Panc1 (cell line): ENCODE data around the gene GAS5. TPM values are rescaled to one million over a fixed set of nuclear protein-coding genes. Genes with fewer than 3 reads are reported as not detected.

Experiments
- ATAC-seq: fragments of 200-7000 bp; cut with Tn5 transposase; 2 replicates; pipeline ENCODE4 v1.9.1; 2020; ENCODE audit warnings: mild to moderate bottlenecking, moderate library complexity
- BruUV-seq: library from RNA; stranded (reverse); fragments of 400-500 nt; replicated peaks from 2 replicates; lab custom pipeline; 2021; lab: Mats Ljungman, UMichigan
- CTCF ChIA-PET: fragments of 300-600 bp; sonication (Branson Sonifier 250); formaldehyde crosslinking; loops from one replicate; lab custom pipeline; 2022; ENCODE audit warnings: antibody characterized with exemption; lab: Charles Lee
- POLR2A ChIA-PET: fragments of 300-600 bp; sonication (Branson Sonifier 250); formaldehyde crosslinking; loops from one replicate; lab custom pipeline; 2022; ENCODE audit warnings: antibody characterized with exemption; lab: Charles Lee
- DNase-seq: peaks from one replicate; pipeline ENCODE4 v3.0.0-alpha.2; 2010; ENCODE audit warnings: low read depth, low spot score
- H3K27ac ChIP-seq: 2 replicates; pipeline ENCODE4 v1.5.1; 2011; ENCODE audit warnings: mild to moderate bottlenecking, low read length, inconsistent platforms
- H3K27me3 ChIP-seq: fragments of 200-500 bp; sonication (Bioruptor generic); 2 replicates; pipeline ENCODE4 v1.6.0; 2014; ENCODE audit warnings: low read length, inconsistent platforms; ENCODE audit not compliant: control insufficient read depth, insufficient read depth
- H3K36me3 ChIP-seq: fragments of 200-500 bp; sonication (Bioruptor generic); 2 replicates; pipeline ENCODE4 v1.5.1; 2014; ENCODE audit warnings: inconsistent platforms, mild to moderate bottlenecking, low read length, moderate library complexity; ENCODE audit not compliant: control insufficient read depth, insufficient read depth
- H3K4me1 ChIP-seq: 2 replicates; pipeline ENCODE4 v1.5.1; 2011; ENCODE audit warnings: inconsistent platforms, mild to moderate bottlenecking, low read length, moderate library complexity; ENCODE audit not compliant: control insufficient read depth, insufficient read depth
- H3K4me3 ChIP-seq, 2 experiments: 2 replicates each; pipeline ENCODE4 v1.5.1; 2011 to 2012; ENCODE audit warnings: low read depth in 2 of 2, low read length in 2 of 2, mild to moderate bottlenecking in 2 of 2, inconsistent platforms in 1 of 2, moderate library complexity in 1 of 2
- H3K9me3 ChIP-seq: fragments of 200-500 bp; sonication (Bioruptor generic); 2 replicates; pipeline ENCODE4 v1.5.1; 2014; ENCODE audit warnings: low read depth, mild to moderate bottlenecking, inconsistent platforms, low read length, moderate library complexity; ENCODE audit not compliant: control insufficient read depth, insufficient read depth
- CTCF ChIP-seq: fragments of 450-650 bp; IDR thresholded peaks from 2 replicates; pipeline ENCODE4 v1.5.1; 2017; ENCODE audit warnings: mild to moderate bottlenecking
- POLR2AphosphoS5 ChIP-seq: IDR thresholded peaks from 2 replicates; pipeline ENCODE4 v1.6.1; 2012; ENCODE audit warnings: mild to moderate bottlenecking, low read depth, low read length, moderate library complexity
- REST ChIP-seq, 2 experiments: IDR thresholded peaks; 2 replicates each; pipeline ENCODE4 v1.6.1; 2011 to 2012; ENCODE audit warnings: low read depth in 2 of 2, control low read depth in 1 of 2, low read length in 1 of 2, mild to moderate bottlenecking in 1 of 2, moderate library complexity in 1 of 2; ENCODE audit not compliant: insufficient read depth in 1 of 2
- SIN3A ChIP-seq: IDR thresholded peaks from 2 replicates; pipeline ENCODE4 v1.6.1; 2012; ENCODE audit warnings: low read depth, mild to moderate bottlenecking, low read length, moderate library complexity, borderline replicate concordance; ENCODE audit not compliant: insufficient read depth
- TCF7L2 ChIP-seq: IDR thresholded peaks from 2 replicates; pipeline ENCODE4 v1.6.1; 2011; ENCODE audit warnings: mild to moderate bottlenecking, low read depth, low read length, inconsistent platforms
- in situ Hi-C: cut with HindIII; loops from 2 replicates; pipeline ENCODE4 v1.10.0; 2016; ENCODE audit warnings: low sequenced_read_pairs, low pct_unique_long_range_greater_than_20kb
- intact Hi-C: fragments of 100-400 bp; cut with micrococcal nuclease; formaldehyde crosslinking; loops from one replicate; pipeline ENCODE4 v1.10.0; 2022; ENCODE audit not compliant: unreplicated experiment
- total RNA-seq: library from RNA; stranded (reverse); gene quantifications from one replicate; pipeline ENCODE4 v1.2.1, GENCODE V29; 2021; ENCODE audit not compliant: unreplicated experiment

The GAS5 gene
- total RNA-seq, 1 experiment from 2014 or later: 236 TPM

- no peak overlapping the region for H3K4me3 ChIP-seq
- ATAC-seq: no peak
- POLR2A ChIA-PET: no interaction called here
- H3K27me3 ChIP-seq: no peaks in the 10 kb centered on the region
- H3K4me1 ChIP-seq: no peaks in the 10 kb centered on the region
- no peaks in the 10 kb centered on the region for H3K9me3 ChIP-seq
- in situ Hi-C loops: no loop called here
- TF ChIP-seq TCF7L2 (no peak), REST (IDR thresholded peaks at IDR 0.05; ENCODE audit: insufficient read depth in 1 of 2, low read depth in 2 of 2, low read length in 1 of 2) (no peak), CTCF (no peak), POLR2AphosphoS5 (no peak), SIN3A (no peak)
- no peak overlapping the region for H3K27ac ChIP-seq
- intact Hi-C loops: no loop called here
- BruUV-seq: no TSS peak
- H3K36me3 ChIP-seq: peaks cover 5% of the 10 kb centered on the region; the same call in 1 of the 2 replicates
- CTCF ChIA-PET: no interaction called here
- no peak for DNase-seq
Observed at GRCh38 chr1:173889885-173890284, 22.1 kb upstream of the GAS5 start.

- in situ Hi-C loops (no loop called here), intact Hi-C loops (no loop called here)
- Histone ChIP-seq H3K9me3 (no peaks in the 10 kb centered on the region), H3K27ac (no peak overlapping the region), H3K4me1 (no peaks in the 10 kb centered on the region), H3K36me3 (peaks cover 5% of the 10 kb centered on the region; the same call in 1 of the 2 replicates), H3K4me3 (no peak overlapping the region), H3K27me3 (no peaks in the 10 kb centered on the region)
- no TSS peak for BruUV-seq
- POLR2A ChIA-PET: no interaction called here
- DNase-seq (no peak), ATAC-seq (no peak)
- CTCF ChIA-PET: no interaction called here
- TF ChIP-seq POLR2AphosphoS5 (no peak), TCF7L2 (no peak), CTCF (no peak), SIN3A (no peak), REST (IDR thresholded peaks at IDR 0.05; ENCODE audit: insufficient read depth in 1 of 2, low read depth in 2 of 2, low read length in 1 of 2) (no peak)
Observed at GRCh38 chr1:173888749-173889148, 21.0 kb upstream of the GAS5 start.
